HG03060 (cell line): Measurements from ENCODE around the gene AQP2.

Source experiments
- ATAC-seq: cut with Tn5 transposase; IDR thresholded peaks from one replicate; pipeline ENCODE4 v1.9.1; 2021; ENCODE audit warnings: low read depth, moderate number of reproducible peaks; ENCODE audit not compliant: unreplicated experiment

AQP2 gene

DNA sequence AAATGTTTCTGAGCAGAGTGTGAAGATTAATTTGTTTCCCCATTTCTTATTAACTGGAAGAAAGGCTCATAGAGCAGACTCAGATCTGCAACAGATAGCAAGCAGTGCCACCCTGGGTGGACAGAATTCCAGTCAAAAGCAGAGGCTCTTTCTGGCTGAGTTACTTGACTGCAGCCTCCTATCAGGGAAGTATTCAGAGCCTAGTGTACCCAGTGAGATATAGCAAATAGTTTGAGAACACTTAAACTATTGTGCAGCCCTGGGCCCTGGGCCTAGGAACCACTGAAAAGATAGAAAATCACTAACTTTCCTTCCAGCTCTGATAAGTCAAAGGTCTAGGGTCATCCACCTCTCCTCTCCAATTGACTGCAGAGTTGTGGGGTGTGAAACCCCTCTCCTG, 11.2 kb upstream of the AQP2 start:
- no peak for ATAC-seq

DNA sequence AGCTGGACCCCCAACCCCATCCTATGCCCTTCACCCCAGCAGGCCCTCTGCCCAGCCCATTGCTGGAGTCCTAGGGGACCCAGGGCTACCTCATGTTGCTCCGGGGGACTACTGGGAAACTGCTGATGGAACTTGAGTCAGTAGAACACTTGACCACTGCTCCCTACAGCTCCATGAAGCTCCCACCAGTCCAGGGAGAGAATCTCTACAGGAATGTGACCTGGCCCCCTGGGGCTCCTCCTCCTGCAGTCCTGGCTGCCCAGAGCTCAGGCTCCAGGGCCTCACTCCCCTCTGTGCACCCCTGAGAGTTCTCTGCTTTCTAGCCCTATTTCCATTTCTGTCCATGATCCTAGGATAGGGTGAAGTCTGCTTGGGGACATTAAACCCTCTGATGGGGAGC, 10.8 kb upstream of the AQP2 start:
- no peak for ATAC-seq

DNA sequence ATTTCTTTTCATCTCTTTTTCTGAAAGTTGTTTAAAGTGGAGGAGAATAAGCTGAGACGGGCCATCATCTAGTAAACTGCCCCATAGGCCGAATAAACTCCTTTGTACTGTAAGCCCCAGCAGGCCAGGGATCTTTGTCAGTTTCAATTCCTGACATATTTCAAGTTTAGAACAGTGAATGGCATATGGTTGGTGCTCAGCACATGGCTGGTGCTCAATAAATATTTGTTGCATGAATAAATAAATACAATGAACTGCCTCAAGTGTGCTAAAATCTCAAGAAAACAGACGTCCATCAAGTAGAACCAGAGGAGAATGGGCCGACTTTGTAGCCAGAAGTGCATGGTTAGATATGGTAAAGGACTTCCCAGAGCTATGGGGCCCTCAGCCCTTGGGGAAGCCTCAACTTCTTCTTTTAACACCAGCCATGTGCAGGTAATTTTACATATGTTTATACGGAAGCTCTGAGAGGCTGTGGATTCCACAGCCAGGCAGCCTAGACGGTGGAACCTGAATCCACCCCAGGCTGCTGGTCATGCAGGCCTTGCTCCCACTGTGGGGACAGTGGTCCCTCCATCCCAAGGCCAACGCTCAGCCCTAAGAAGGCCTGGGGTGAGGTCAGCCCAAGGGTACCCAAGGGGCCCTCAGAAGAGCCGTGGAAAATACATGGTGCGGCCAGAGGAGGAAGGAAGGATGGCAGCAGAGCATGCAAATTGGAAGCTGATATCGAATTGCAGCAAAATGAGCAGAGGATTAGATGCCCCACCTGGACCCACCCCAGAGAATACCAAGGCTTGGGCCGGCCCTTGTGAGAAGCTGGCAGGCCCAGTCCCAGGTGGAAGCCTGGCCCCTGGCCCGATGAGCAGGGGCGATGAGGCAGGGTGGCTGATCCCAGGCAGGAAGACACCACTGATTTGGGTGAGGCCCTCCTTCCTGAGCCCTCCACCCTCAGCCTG, 8.7 kb upstream of the AQP2 start:
- no peak for ATAC-seq

DNA sequence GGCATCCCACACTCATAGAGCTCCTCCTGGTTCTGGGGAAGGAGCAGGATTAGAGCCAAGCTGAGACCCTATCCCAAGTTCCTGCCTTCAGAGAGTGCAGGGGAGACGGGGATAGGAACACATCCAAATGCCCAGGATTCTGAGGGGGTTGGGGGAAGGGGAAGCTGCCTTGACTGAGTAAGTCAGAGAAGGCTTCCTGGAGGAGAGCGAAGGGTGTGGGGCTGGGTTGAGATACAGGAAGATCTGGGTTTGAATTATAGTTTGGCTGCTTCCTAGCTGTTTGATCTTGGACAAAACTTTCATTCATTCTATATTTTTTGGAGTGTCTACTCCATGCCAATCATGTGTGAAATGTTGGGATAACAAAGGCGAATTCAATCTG, 8.0 kb upstream of the AQP2 start:
- no peak for ATAC-seq

DNA sequence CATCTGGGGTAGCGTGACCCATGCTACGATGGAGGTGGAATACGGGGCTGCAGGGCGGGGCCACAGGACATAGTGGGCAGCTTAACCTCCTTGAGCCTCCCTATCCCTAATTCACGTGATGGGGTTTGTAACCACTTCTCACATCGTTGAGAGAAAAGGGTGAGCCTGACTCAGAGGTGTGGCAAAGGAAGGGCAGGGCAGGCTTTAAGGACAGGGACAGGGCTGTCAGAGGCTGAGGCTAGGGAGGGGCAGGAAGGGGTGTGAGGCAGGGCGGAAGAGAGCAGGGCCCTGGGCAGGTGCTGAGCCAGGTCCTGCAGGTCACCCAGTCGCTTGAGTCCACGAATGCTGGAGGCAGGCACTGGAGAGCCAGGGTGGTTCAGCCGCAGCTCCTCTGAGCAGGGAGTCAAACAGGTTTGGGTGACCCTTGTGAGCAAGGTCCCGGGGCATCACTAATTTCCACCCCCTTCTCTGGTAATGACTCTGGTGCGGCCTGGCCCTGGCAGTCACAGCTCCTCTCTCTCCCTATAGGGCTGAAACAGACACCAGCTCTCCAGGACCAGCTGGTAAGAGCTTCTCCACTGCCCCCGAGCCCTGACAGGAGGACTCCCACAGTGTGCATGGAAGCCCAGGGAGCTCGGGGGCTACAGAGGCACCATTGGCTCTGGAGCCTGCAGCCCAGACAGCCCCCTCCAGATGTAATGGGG, 7.5 kb upstream of the AQP2 start:
- no peak for ATAC-seq

DNA sequence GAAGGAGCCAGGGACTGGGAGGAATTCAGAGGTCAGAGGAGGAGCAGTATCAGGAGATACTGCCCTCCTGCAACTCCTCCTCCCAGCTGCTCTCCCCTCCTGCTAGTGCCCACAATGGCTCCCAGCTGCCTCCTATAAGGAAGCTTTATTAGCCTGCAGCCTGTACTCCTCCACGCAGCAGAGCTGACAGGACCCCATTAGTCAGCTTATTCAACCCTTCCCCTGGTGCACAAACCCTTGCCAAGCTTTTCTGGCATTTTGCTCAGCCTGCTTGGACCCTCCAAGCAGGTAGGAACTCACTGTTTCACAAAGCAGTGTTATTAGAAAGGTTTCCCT, 6.9 kb upstream of the AQP2 start:
- no peak for ATAC-seq

DNA sequence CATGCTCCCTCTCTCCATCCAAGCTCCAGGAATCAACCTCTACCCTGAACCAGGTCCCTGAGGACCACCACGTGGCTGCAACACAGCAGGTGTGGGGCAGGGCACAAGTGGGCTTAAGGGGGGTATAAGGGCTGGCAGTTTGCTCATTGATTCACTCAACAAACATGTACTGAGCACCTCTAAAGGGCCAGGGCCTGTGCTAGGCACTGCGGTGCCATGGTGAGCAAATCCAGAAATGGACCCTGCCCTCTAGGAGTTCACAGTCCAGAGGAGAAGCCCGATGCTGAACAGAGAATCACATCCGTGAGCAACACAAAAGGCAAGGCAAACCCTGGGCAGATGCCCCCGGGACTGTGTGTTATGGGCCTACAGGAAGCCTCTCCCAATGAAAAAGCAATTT, 6.5 kb upstream of the AQP2 start:
- no peak for ATAC-seq

DNA sequence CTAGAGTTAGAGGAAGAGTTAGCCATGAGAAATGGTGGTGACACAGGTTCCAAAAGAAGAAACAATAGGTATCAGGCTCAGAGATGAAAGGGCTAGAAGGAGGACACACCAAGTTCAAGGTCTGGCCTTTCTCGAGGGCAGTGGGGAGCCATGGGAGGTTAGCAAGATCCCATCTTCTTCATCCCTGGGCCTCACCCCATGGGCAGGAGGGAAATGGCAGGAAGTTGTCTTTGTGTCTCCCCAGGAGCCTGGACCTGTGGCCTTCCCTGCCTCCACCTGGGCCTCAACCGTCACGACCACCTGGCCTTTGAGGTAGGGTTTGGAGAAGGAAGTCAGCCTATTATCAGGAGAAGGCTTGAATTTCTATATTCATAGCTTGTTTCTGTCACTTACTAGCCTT, 5.8 kb upstream of the AQP2 start:
- no peak for ATAC-seq

DNA sequence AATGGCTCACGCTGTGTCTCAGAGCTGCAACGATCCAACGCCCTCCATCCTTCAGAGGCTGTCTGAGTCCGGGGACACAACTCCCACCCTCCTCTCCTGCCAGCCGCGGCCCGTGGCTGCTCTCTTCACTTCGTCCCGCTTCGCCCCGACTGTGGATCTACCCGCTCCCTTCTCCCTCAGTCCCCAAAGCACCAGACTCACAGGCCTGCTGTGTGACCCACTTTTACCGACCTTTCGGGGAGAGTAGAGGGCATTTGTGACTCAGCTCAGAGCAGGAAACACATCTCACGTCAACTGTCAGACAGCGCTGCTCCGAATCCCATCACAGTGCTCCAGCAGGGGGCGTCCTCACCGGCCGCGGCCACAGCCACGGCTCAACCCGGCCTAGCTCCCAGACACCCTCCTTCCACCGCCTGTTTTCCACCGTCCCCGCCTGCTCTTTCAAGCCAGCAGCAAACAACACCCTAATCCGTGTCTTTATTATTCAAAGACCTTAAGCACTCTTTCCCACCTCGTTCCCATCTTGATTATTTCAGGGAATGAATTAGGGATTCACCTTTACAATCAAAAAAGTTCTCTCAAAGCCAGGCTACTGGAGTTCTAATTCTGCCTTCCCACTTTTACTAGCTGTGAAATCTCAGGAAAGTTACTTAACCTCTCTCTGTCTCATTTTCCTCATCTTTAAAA, 5.0 kb upstream of the AQP2 start:
- no peak for ATAC-seq

DNA sequence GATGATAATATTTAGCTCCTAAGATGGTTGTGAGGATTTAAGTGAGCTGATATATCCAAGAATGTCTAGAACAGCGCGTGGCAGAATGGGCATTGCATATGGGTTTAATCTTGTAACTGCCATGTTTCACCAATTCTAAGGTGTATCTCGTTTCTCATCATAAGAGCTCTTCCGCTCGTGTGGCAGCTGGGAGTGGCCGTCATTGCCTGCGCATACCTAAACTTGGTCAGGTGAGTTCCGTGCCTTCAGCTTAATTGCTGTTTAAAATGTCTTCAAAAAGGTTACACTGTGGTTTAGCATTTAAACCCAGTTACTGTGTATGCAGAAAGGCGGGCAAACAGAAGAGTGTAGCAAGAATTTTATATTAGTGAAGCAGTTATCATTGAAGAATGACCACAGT, 4.5 kb upstream of the AQP2 start:
- no peak for ATAC-seq

DNA sequence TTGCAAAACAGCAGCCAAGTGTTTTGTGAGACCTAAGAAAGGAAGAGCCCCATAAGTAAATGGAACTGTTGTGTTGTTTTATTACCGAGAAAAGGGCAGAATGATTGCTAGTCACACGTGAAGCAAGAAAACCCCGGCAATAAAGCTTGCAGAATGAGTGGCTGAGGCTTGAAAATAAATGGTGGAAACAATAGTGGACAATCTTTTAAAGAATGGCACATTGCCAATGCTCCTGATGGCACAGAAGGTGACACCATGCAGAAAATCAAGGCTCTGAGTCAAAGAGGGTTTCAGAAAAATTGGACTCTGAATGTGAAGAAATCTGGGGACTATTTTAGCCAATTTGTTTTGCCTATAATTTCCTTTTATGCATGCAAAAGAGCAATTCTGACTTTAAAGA, 4.0 kb upstream of the AQP2 start:
- ATAC-seq: no peak

DNA sequence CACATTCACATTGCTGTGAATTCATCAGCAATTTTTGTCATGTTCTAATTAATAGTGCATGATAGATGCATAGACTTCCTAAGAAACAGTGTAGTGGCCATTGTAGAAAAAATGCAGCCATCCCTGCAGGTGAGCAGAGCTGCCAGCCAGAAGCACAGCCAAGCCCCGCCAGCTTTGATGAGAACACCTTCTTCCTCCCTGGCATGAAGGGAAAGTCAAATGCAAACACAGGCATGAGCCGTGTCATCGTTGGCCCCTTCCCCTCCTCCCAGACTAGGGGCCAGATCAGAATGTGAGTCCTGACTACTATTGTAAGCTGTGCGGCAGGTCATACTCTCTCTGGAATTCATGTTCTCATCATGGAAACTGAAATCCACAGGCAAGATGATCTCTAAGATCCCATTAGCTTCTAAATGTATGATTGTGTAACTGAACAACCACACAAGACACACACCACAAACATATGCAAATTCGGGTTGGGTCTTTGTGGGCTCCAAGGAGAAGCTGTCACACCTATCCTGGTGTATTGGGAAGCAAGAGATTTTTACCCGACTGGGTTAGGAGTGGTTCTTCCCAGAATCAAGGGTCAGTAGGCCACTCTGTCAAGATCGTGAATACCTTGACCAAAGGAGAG, 2.8 kb upstream of the AQP2 start:
- ATAC-seq: no peak

DNA sequence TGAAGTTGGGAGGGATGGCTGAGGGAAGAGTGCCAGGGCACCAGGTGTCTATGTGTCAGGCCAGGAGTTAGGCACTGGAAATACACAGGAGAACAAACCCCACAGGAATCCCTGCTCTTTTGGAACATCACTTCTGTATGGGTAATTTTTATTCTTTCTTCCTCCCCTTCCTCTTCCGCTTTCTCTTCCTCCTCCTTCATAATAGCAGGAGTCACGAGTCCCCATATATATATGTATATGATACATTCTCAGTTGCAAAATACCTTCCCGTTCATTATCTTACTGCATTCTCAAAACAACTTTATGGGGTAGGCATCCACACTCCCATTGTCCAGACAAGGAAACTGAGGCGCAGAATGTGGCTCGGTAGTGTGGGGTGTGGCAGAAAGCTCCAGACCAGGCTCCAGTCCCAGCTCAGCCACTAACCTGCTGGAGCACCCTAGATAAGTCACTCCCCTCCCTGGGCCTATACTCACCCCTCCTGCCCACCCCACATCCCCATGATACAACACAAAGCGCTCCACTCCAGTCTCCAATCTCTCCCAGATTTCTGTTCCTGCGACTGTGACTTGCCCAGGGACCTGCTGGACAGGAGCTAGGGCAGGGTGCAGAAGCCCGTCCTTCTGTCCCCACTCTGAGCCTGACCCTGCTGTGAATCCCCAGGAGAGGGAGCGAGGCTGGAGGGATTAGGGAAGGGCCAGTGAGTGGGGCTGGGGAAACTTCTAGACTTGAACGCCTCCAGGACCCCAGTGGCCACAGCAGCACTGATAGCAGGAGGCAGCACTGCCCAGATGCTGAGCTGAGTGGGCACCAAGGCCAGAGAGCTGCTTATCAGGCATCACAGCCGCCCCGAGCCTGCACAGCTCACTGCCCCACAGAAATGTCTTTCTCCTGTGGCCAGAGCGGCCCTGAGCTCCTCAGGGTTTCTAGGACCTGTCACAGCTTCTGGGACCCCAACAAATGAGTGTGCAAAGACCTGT, 1.4 kb upstream of the AQP2 start:
- no peak for ATAC-seq

DNA sequence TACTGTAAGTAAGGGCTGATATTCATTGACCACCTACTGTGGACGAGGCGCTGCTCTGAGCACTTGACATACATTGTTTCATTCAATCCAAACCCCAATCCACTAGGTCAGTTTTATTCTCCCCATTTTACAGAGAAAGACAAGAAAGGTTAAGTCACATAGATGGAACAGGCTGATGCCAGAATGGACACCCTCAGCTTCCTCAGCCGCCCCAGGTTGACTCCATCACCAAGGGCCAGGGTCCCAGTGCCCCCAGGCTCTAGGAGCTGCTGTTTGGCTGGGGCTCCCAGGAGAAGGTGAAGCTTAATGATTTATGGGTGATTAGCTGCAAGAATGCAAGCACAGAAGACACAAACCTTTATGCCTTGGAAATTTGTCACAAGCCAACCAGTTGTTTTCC, 671 bp upstream of the AQP2 start:
- ATAC-seq: no peak

DNA sequence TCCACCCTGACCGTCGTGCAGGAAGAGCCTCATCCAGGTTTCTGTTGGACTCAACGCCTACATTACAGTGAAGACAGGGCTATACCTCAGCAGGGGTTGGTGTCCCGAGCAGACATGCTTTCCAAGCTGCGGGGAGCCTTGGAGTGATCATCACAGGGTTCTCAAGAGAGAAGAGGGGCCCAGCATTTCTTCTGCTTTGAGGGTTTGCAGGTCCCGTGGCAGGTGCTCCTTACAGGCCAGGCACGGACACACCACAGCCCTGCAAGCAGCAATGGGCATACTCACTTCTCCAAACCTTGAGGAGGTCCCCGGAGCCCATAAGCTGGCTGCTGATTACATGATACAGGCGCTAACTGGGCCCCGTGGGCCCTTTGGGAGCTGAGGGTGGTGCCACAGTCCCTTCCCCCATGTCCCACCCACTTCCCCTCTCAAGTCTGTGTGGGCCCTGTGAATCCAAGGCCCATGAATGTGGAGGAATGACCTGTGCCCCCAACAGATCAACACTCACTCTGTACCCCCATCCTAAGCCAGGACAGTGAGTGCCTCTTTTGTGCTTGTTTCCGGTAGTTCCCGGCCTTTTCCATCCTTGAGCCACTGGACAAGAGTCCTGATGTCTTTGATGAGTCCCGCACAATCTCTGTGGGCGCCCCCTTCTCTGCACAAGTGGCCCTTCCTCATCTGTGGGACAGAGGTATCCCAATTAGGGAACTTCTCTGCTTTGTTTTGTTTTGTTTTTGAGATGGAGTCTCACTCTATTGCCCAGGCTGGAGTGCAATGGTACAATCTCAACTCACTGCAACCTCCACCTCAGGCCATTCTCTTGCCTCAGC, 1.1 kb downstream of the AQP2 start:
- no peak for ATAC-seq

DNA sequence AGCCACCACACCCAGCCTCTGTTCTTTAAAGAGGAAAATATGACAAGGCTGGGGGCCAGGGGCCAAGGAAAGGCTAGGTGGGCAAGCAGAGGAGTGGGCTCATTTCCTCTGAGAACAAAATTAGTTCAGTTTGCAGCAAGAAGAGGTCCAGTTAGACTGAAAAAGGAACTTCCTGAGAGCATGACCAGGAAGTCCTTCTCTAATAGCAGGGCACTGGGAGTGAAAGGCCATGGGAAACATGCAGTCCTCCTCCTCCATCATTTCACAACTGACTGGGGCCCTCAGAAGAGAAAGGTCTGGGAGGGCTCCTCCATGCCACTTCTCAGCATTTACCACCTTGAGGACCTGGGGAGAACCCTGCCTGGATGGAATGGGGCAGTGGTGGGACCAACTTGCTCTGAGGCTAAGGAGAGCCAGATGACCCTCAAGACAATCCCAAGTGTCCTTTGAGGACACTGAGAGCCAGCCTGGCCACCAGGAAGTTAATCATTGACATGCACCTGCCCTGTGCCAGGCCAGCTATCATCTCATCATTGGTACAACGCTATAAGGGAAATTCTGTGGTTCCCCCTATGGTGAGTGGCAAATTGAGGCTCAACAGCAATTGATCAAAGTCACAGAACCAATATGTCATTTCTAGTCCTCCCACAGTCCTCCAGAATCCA, 2.0 kb downstream of the AQP2 start:
- no peak for ATAC-seq

DNA sequence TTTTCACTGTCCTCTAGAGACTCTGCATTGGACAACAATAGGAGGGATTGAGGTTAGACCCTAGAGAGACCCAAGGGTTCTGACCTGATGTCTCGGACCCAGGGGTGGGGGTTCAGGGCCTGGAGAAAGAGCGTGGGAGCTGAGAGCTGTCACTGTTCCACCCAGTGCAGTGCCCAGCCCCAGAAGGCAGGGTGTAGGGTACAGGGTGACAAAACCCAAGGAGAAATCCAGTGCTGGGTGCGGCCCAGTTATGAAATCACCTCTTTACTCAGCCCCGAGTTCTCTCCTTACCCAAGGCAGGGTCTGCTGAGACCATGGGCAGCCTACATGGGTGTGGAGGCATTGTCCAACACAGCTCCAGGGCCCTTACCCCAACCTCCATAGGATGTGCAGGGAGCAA, 2.6 kb downstream of the AQP2 start:
- ATAC-seq: no peak

DNA sequence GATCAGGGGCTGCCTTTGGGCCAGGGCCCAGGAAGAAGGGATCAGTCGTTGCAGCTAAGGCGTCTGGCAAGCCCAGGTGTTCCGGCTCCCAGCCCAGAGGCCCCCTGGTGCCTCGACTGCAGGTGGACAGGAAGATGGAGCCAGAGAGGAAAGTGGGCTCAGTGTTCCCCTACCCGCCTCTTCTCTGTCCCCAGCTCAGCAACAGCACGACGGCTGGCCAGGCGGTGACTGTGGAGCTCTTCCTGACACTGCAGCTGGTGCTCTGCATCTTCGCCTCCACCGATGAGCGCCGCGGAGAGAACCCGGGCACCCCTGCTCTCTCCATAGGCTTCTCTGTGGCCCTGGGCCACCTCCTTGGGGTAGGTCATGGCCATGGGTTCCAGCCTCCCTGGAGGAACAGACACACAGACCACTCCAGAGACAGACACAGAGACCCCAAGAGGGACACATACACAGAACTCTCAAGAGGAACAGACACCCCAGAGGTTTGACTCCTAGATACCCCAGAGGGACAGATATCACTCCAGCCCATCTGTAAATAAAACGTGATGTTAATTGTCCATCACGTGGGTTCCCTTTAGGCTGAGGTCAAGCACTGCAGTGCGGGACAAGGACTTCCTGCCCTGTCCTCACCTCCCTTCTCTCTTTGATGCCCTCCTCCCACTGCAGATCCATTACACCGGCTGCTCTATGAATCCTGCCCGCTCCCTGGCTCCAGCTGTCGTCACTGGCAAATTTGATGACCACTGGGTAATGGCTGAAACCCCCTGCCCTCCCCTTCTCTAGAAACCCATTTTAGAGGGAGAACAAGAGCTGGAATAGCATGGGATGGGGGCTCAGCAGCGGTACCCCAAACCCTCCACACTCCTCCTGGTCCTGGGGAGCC, 3.7 kb downstream of the AQP2 start:
- ATAC-seq: no peak
